WERI-Rb-1 (cell line): ENCODE results near the gene BORCS8.

Experiments
- DNase-seq: peaks from one replicate; pipeline ENCODE4 v3.0.0-alpha.2; 2020
- H3K27ac ChIP-seq: fragments of 250-450 bp; sonication (Bioruptor Pico); 2 replicates; pipeline ENCODE4 v1.5.1; 2020; ENCODE audit warnings: mild to moderate bottlenecking, moderate library complexity
- H3K27me3 ChIP-seq: fragments of 250-450 bp; sonication (Bioruptor Pico); 2 replicates; pipeline ENCODE4 v1.5.1; 2021; ENCODE audit warnings: mild to moderate bottlenecking, low read depth, moderate library complexity; ENCODE audit not compliant: insufficient read depth, severe bottlenecking
- H3K36me3 ChIP-seq: fragments of 250-450 bp; sonication (Bioruptor Pico); 2 replicates; pipeline ENCODE4 v1.5.1; 2020; ENCODE audit warnings: mild to moderate bottlenecking, moderate library complexity
- H3K4me3 ChIP-seq: 2 replicates; pipeline ENCODE4 v1.5.1; 2011; ENCODE audit warnings: low read depth, mild to moderate bottlenecking, control low read depth, low read length
- H3K9me3 ChIP-seq: fragments of 250-450 bp; sonication (Bioruptor Pico); 2 replicates; pipeline ENCODE4 v1.5.1; 2021; ENCODE audit warnings: mild to moderate bottlenecking, moderate library complexity; ENCODE audit not compliant: severe bottlenecking
- CTCF ChIP-seq: IDR thresholded peaks from 2 replicates; pipeline ENCODE4 v1.5.1; 2011; ENCODE audit warnings: low read depth, mild to moderate bottlenecking, control low read depth, inconsistent platforms, low read length

Gene BORCS8

GRCh38 chr19:19218911-19219310, 27.0 kb upstream of the BORCS8 start:
- Histone ChIP-seq H3K27me3 (no peaks in the 10 kb centered on the region), H3K27ac (no peak overlapping the region), H3K9me3 (peaks cover 8% of the 10 kb centered on the region), H3K4me3 (no peak overlapping the region), H3K36me3 (no peaks in the 10 kb centered on the region)
- no peak for TF ChIP-seq CTCF
- no peak for DNase-seq

- no peak overlapping the region for H3K4me3 ChIP-seq
- no peak overlapping the region for H3K27ac ChIP-seq
- TF ChIP-seq CTCF = no peak
- no peaks in the 10 kb centered on the region for H3K27me3 ChIP-seq
- peaks cover 6% of the 10 kb centered on the region for H3K9me3 ChIP-seq
- H3K36me3 ChIP-seq = no peaks in the 10 kb centered on the region
- DNase-seq = no peak
These were observed 25.1 kb upstream of the BORCS8 start for GRCh38 chr19:19217099-19217498.

- H3K27ac ChIP-seq = no peak overlapping the region
- no peak overlapping the region for H3K4me3 ChIP-seq
- DNase-seq = no peak
- H3K36me3 ChIP-seq = no peaks in the 10 kb centered on the region
- H3K27me3 ChIP-seq = no peaks in the 10 kb centered on the region
- no peak for TF ChIP-seq CTCF
- H3K9me3 ChIP-seq = peaks cover 6% of the 10 kb centered on the region
These were observed 23.8 kb upstream of the BORCS8 start for GRCh38 chr19:19215792-19216191.

GRCh38 chr19:19214892-19215291, 22.9 kb upstream of the BORCS8 start:
- Histone ChIP-seq H3K9me3 (peaks cover 6% of the 10 kb centered on the region), H3K36me3 (no peaks in the 10 kb centered on the region), H3K27ac (no peak overlapping the region), H3K4me3 (no peak overlapping the region), H3K27me3 (no peaks in the 10 kb centered on the region)
- no peak for TF ChIP-seq CTCF
- no peak for DNase-seq

DNA sequence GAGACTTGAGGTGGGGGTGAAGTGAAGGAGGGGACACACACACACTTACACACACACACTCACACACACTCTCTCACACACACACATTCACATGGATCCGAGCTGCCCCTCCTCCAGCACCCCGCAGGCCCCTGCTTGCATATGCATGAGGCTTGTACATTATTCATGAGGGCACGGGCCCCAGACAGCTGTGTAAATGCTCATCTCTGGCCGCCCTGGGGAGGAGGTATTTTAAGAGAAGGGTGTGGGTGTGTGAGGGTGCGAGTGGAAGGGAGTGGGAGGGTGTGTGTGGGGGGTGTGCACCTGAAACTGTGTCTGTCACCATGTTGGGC, 22.2 kb upstream of the BORCS8 start:
- H3K9me3 ChIP-seq = peaks cover 6% of the 10 kb centered on the region
- H3K27me3 ChIP-seq = no peaks in the 10 kb centered on the region
- no peak for TF ChIP-seq CTCF
- no peak for DNase-seq
- H3K4me3 ChIP-seq = no peak overlapping the region
- no peaks in the 10 kb centered on the region for H3K36me3 ChIP-seq
- no peak overlapping the region for H3K27ac ChIP-seq

GRCh38 chr19:19213426-19214158, 21.6 kb upstream of the BORCS8 start:
- no peak for DNase-seq
- H3K27me3 ChIP-seq = no peaks in the 10 kb centered on the region
- no peak for TF ChIP-seq CTCF

More at GRCh38 chr19:19213426-19214158, 21.6 kb upstream of the BORCS8 start:
- Histone ChIP-seq H3K4me3 (no peak overlapping the region), H3K9me3 (peaks cover 6% of the 10 kb centered on the region), H3K27ac (no peak overlapping the region), H3K36me3 (no peaks in the 10 kb centered on the region)
